Breast epithelium (tissue), 3 donors: ENCODE data around the gene SLC13A1.

Experiments
- POLR2A ChIP-seq: fragments of 450-650 bp; IDR thresholded peaks from one replicate; pipeline ENCODE4 v1.6.1; 2016; ENCODE audit warnings: antibody characterized with exemption, mild to moderate bottlenecking, moderate library complexity
- POLR2AphosphoS5 ChIP-seq, 3 donors: sonication (generic); formaldehyde crosslinking; IDR thresholded peaks; one replicate each; pipeline ENCODE4 v1.6.1; 2017; ENCODE audit warnings: antibody characterized with exemption in 3 of 3
- TF ChIP-seq, protein P1 (sequence below), 3 donors: fragments of 450-650 bp; IDR thresholded peaks; one replicate each; pipeline ENCODE4 v1.5.1; 2016 to 2017; ENCODE audit warnings: antibody characterized with exemption in 3 of 3, mild to moderate bottlenecking in 3 of 3, moderate library complexity in 3 of 3

DNA sequence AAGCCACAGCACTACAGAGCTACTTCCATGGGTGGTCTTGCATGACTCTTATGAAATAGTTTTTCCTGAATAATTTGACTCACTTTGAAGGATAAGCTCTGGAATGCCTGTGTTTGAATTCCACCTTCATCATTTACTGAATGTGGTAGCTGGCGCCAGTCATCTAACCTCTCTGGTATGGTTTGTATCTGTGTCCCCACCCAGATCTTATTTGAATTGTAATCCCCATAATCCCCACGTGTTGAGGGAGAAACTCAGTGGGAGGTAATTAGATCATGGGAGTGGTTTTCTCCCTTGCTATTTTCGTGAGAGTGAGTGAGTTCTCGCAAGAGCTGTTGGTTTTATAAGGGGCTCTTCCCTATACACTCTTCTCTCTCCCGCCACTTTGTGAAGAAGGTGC is 11.2 kb upstream of the SLC13A1 start:
- TF ChIP-seq, protein P1, sequence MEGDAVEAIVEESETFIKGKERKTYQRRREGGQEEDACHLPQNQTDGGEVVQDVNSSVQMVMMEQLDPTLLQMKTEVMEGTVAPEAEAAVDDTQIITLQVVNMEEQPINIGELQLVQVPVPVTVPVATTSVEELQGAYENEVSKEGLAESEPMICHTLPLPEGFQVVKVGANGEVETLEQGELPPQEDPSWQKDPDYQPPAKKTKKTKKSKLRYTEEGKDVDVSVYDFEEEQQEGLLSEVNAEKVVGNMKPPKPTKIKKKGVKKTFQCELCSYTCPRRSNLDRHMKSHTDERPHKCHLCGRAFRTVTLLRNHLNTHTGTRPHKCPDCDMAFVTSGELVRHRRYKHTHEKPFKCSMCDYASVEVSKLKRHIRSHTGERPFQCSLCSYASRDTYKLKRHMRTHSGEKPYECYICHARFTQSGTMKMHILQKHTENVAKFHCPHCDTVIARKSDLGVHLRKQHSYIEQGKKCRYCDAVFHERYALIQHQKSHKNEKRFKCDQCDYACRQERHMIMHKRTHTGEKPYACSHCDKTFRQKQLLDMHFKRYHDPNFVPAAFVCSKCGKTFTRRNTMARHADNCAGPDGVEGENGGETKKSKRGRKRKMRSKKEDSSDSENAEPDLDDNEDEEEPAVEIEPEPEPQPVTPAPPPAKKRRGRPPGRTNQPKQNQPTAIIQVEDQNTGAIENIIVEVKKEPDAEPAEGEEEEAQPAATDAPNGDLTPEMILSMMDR (IDR thresholded peaks at IDR 0.05), result no peak
- TF ChIP-seq POLR2A, result no peak
- no peak for TF ChIP-seq POLR2AphosphoS5 (IDR thresholded peaks at IDR 0.05)
